ENCODE results near the gene ALG8.
"Not testable (repeated sequence)": the region's sequence is repeated elsewhere in the genome, so short reads cannot be mapped to it uniquely, and the experiment has no call there.

Gene ALG8

DNA sequence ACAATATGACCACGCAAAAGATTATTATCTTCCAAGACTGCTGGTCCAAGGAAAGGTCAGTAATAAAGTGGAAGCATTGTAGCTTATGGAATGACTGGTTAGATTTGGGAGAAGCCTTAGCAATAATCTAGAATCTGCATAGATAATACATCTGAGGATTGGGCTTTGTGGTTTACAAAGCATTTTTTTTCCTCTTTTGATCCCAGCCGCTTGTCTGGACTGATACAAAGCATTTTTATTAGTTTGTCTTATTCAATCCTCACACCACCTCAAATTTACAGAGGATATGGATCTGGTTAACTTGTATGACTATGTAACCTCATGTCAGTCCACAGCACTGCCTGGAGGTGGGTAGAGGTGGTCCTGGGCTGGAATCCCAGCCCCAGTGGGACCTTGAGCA lies 76.8 kb downstream of the ALG8 start:
- no peak overlapping the region for H3K4me3 ChIP-seq (replicated peaks; ENCODE audit: low read depth, low read length)
- DNase-seq (ENCODE audit: extremely low read depth, low read depth): no peak
- TF ChIP-seq, protein P1, sequence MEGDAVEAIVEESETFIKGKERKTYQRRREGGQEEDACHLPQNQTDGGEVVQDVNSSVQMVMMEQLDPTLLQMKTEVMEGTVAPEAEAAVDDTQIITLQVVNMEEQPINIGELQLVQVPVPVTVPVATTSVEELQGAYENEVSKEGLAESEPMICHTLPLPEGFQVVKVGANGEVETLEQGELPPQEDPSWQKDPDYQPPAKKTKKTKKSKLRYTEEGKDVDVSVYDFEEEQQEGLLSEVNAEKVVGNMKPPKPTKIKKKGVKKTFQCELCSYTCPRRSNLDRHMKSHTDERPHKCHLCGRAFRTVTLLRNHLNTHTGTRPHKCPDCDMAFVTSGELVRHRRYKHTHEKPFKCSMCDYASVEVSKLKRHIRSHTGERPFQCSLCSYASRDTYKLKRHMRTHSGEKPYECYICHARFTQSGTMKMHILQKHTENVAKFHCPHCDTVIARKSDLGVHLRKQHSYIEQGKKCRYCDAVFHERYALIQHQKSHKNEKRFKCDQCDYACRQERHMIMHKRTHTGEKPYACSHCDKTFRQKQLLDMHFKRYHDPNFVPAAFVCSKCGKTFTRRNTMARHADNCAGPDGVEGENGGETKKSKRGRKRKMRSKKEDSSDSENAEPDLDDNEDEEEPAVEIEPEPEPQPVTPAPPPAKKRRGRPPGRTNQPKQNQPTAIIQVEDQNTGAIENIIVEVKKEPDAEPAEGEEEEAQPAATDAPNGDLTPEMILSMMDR (IDR thresholded peaks at IDR 0.05; ENCODE audit: low read depth, low read length, missing control alignments): no peak

DNA sequence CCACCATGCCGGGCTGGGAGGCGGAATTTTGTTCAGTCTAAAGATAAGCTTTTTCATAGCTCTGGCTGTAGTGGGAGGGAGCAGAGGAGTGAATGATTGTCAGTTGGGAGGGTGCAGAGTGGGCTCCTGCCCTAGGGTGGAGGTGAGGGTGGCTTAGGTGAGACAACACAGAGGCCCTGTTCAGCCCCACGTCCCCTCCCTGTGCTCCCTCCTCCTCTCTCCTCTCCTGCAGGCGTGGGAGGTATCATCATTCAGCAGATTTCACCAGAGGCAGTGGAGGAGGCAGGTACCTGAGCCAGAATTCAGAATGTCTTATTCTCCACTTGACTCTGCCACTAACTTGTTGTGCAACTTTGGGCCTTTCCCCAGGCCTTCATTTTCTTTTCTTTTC lies 77.5 kb downstream of the ALG8 start:
- no peak for DNase-seq (ENCODE audit: extremely low read depth, low read depth)
- TF ChIP-seq, protein P1 (IDR thresholded peaks at IDR 0.05; ENCODE audit: low read depth, low read length, missing control alignments): no peak
- no peak overlapping the region for H3K4me3 ChIP-seq (replicated peaks; ENCODE audit: low read depth, low read length)

DNA sequence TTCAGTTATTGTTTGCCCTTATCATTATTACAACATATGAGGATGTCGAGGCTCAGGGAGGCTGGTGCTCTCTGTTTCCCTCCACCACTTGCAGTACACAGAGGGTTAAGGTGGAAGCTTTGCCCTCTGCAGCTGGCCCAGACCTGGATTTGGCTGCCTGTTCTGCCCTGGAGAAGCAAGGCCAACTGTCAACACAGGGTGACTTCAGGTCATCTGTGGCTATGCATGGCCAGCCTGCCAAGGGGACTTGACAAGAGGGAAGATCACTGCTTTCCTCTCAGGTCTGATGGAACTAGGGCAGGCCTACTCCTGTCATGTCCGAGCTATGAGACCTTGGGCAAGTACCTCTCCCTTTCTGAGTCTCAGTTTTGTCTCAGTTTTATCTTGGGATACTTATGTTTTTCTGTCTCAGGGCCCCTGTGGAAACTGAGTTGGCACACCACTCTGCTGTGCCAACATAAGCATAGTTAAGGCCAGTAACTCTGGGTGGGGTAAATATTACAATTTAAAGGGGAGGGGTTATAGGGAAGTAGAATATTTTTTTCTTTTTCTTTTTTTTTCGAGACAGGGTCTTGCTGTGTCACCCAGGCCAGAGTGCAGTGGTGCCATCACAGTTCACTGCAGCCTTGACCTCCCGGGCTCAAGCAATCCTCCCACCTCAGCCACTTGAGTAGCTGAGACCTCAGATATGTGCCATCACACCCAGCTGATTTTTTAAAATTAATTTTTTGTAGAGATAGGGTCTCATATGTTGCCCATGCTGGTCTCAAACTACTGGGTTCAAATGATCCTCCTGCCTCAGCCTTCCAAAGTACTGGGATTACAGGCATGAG lies 78.1 kb downstream of the ALG8 start:
- no peak for DNase-seq (ENCODE audit: extremely low read depth, low read depth)
- TF ChIP-seq, protein P1 (IDR thresholded peaks at IDR 0.05; ENCODE audit: low read depth, low read length, missing control alignments): no peak
- no peak overlapping the region for H3K4me3 ChIP-seq (replicated peaks; ENCODE audit: low read depth, low read length)

DNA sequence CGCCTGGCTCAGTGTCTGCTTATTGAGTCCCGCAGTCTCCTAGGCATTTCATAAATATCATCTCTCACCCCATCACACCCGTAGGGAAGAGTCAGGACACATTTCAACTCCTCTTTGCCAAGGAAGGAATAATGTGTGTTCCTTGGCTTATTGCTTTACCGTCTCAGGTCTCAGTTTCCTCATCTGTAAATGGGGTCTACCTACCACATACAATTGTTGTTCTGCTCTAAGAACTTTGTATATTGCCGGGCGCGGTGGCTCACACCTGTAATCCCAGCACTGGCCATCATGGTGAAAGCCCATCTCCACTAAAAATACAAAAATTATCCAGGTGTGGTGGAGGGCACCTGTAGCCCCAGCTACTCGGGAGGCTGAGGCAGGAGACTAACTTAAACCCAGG lies 78.9 kb downstream of the ALG8 start:
- DNase-seq (ENCODE audit: extremely low read depth, low read depth): no peak

DNA sequence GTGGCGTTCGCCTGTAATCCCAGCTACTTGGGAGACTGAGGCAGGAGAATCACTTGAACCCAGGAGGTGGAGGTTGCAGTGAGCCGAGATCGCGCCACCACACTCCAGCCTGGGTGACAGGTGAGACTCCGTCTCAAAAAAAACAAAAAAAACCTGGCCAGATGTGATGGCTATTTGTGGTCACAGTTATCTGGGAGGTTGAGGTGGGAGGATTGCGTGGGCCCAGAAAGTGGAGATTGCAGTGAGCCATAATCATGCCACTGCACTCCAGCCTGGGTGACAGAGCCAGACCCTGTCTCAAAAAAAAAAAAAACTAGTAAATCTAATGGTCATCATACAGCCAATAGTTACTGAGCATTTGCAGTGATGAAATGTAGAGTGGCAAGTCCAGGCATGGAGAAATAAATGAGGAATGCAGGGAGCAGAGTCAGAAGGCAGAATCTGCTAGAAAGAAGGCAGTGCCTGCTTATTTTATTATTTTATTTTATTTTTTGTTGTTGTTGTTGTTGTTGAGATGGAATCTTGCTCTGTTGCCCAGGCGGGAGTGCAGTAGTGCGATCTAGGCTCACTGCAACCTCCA lies 79.6 kb downstream of the ALG8 start:
- H3K4me3 ChIP-seq (replicated peaks; ENCODE audit: low read depth, low read length); DNase-seq (ENCODE audit: extremely low read depth, low read depth): not testable (repeated sequence)

More for the DNA sequence above, 78.9 kb downstream of the ALG8 start:
- TF ChIP-seq, protein P1 (IDR thresholded peaks at IDR 0.05; ENCODE audit: low read depth, low read length, missing control alignments): no peak
- H3K4me3 ChIP-seq (replicated peaks; ENCODE audit: low read depth, low read length): no peak overlapping the region

DNA sequence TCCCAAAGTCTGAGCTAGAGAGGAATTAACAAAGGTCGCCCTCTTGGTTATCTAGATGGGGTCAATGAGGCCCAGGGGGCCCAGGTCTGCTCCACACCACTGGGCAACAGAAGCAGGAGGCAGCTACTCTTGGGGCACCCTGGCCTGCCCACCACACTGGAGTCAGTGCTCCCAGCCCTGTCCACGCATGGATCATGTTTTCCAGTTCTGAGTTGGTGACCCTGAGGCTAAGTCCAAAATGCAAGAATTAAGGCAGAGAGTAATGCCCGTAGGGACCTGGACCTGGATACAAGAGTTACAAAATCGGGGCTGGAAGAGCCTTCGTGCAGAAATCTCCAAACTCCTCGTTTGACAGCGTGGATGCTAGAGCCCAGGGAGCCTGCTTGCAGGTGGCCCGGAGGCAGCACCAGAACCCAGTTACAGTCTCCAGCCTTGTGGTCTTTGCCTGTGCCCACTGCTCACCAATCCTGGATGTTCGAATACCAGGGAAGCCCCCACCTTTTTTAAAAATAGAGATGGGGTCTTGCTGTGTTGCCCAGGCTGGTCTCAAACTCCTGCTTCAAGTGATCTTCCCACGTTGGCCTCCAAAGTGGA lies 81.9 kb downstream of the ALG8 start:
- DNase-seq (ENCODE audit: extremely low read depth, low read depth): no peak
- no peak overlapping the region for H3K4me3 ChIP-seq (replicated peaks; ENCODE audit: low read depth, low read length)
- TF ChIP-seq, protein P1 (IDR thresholded peaks at IDR 0.05; ENCODE audit: low read depth, low read length, missing control alignments): no peak

DNA sequence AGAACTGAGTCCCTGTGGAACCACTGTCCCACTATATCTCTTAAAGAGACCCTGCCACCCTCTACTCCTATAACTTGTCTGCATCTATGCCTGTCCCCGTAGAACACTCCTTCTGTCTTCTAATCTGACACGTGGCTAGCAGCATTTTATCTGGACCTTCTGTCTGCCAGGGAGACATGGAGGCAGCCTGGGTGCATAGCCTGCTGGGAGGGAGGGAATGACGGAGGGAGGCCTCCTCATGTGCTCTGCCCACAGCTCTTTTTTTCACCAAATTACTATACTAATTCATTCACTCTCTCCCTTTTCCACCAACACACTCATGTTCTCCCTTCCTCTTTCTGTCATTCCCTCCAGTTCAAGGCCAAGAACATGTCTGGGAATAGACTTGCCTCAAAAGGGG lies 83.3 kb downstream of the ALG8 start:
- no peak overlapping the region for H3K4me3 ChIP-seq (replicated peaks; ENCODE audit: low read depth, low read length)
- DNase-seq (ENCODE audit: extremely low read depth, low read depth): no peak
- TF ChIP-seq, protein P1 (IDR thresholded peaks at IDR 0.05; ENCODE audit: low read depth, low read length, missing control alignments): no peak

All from HFF-Myc (cell line).